Smooth muscle cell (in vitro differentiated cells): ENCODE data around the gene GADD45A. TPM values are rescaled to one million over a fixed set of nuclear protein-coding genes. Genes with fewer than 3 reads are reported as not detected.

Experiments
- DNase-seq: peaks from one replicate; lab custom pipeline; 2025; ENCODE audit not compliant: unreplicated experiment; lab: John Stamatoyannopoulos, UW
- H2AFZ ChIP-seq: fragments of 200-600 bp; sonication (generic); 2 replicates; pipeline ENCODE4 v1.6.0; 2016; ENCODE audit warnings: antibody characterized with exemption, low read depth, mild to moderate bottlenecking
- H3F3A ChIP-seq: fragments of 200-600 bp; sonication (generic); 2 replicates; pipeline ENCODE4 v1.6.0; 2017; ENCODE audit warnings: antibody characterized with exemption, low read depth
- H3K27ac ChIP-seq: fragments of 200-600 bp; sonication (generic); 2 replicates; pipeline ENCODE4 v1.5.1; 2016; ENCODE audit warnings: low read depth, mild to moderate bottlenecking
- H3K27me3 ChIP-seq: fragments of 200-600 bp; sonication (generic); 2 replicates; pipeline ENCODE4 v1.6.1; 2016; ENCODE audit warnings: low read depth, mild to moderate bottlenecking
- H3K36me3 ChIP-seq: fragments of 200-600 bp; sonication (generic); 2 replicates; pipeline ENCODE4 v1.5.1; 2016; ENCODE audit warnings: low read depth
- H3K4me1 ChIP-seq: fragments of 200-600 bp; sonication (generic); 2 replicates; pipeline ENCODE4 v1.5.1; 2016; ENCODE audit warnings: low read depth
- H3K4me2 ChIP-seq: fragments of 200-600 bp; sonication (generic); 2 replicates; pipeline ENCODE4 v1.6.0; 2016; ENCODE audit warnings: mild to moderate bottlenecking
- H3K4me3 ChIP-seq: fragments of 200-600 bp; sonication (generic); 2 replicates; pipeline ENCODE4 v1.5.1; 2016; ENCODE audit warnings: mild to moderate bottlenecking
- H3K79me2 ChIP-seq: fragments of 200-600 bp; sonication (generic); 2 replicates; pipeline ENCODE4 v1.6.0; 2016; ENCODE audit warnings: low read depth, mild to moderate bottlenecking
- H3K9ac ChIP-seq: fragments of 200-600 bp; sonication (generic); 2 replicates; pipeline ENCODE4 v1.6.0; 2016; ENCODE audit warnings: low read depth
- H3K9me3 ChIP-seq: fragments of 200-600 bp; sonication (generic); replicated peaks from 2 replicates; pipeline ENCODE4 v1.5.1; 2016; ENCODE audit warnings: low read depth
- H4K20me1 ChIP-seq: fragments of 200-600 bp; sonication (generic); 2 replicates; pipeline ENCODE4 v1.6.0; 2016; ENCODE audit warnings: low read depth
- WGBS: methylation state at CpG from one replicate; pipeline ENCODE4 v1.1.7; 2016; ENCODE audit warnings: low lambda C conversion rate; 5-methylcytosine and 5-hydroxymethylcytosine counted together
- polyA plus RNA-seq: library from polyadenylated mRNA; unstranded; fragments of >200 nt; fragmentation: Nextera tagmentation; extraction: Ambion mirVana; gene quantifications from 2 replicates; pipeline ENCODE4 v1.2.1, GENCODE V29; 2016
- total RNA-seq: library from RNA; depleted of rRNA; stranded (reverse); fragments of >200 nt; gene quantifications from 2 replicates; pipeline ENCODE4 v1.2.3, GENCODE V29; 2014
- TF ChIP-seq, protein P1 (sequence below): fragments of 200-600 bp; sonication (generic); IDR thresholded peaks from 2 replicates; pipeline ENCODE4 v1.5.1; 2017; ENCODE audit warnings: borderline replicate concordance, mild to moderate bottlenecking, antibody characterized with exemption; ENCODE audit not compliant: insufficient read depth, poor library complexity, severe bottlenecking

GADD45A gene
- total and polyA plus RNA-seq, 2 experiments from 2014 or later = 130 to 205 TPM

DNA sequence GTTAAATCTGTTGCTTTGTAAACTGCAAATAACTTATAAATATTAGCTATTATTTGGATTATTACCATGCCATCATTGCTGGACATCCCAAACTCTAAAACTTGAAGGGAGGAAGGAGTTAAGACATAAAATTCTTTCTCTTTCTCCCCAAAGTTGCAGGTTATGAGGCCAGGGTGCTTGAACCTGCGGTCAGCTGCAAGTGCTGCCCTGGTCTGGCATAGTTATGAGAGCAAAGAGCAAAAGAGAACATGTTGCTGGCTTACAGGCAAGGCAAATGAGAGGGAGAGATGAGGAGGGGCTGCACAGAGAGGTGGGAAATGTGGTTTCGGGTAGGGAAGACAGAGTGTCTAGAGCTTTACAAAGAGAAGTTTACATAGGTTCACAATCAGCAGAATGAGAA, 30.8 kb downstream of the GADD45A start:
- H3K4me2 ChIP-seq = no peak overlapping the region
- H3K27me3 ChIP-seq = no peaks in the 10 kb centered on the region
- H2AFZ ChIP-seq = no peak overlapping the region
- peaks cover 31% of the 10 kb centered on the region for H4K20me1 ChIP-seq
- TF ChIP-seq, protein P1, sequence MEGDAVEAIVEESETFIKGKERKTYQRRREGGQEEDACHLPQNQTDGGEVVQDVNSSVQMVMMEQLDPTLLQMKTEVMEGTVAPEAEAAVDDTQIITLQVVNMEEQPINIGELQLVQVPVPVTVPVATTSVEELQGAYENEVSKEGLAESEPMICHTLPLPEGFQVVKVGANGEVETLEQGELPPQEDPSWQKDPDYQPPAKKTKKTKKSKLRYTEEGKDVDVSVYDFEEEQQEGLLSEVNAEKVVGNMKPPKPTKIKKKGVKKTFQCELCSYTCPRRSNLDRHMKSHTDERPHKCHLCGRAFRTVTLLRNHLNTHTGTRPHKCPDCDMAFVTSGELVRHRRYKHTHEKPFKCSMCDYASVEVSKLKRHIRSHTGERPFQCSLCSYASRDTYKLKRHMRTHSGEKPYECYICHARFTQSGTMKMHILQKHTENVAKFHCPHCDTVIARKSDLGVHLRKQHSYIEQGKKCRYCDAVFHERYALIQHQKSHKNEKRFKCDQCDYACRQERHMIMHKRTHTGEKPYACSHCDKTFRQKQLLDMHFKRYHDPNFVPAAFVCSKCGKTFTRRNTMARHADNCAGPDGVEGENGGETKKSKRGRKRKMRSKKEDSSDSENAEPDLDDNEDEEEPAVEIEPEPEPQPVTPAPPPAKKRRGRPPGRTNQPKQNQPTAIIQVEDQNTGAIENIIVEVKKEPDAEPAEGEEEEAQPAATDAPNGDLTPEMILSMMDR = no peak
- WGBS = 99% methylated on average over 2 of the region's 2 CpGs
- no peak overlapping the region for H3K4me3 ChIP-seq
- H3F3A ChIP-seq = no peaks in the 10 kb centered on the region
- no peaks in the 10 kb centered on the region for H3K79me2 ChIP-seq
- DNase-seq = no peak
- peaks cover 5% of the 10 kb centered on the region for H3K4me1 ChIP-seq
- H3K27ac ChIP-seq = no peak overlapping the region
- no peak overlapping the region for H3K9ac ChIP-seq
- H3K9me3 ChIP-seq = no peaks in the 10 kb centered on the region
- H3K36me3 ChIP-seq = no peaks in the 10 kb centered on the region

DNA sequence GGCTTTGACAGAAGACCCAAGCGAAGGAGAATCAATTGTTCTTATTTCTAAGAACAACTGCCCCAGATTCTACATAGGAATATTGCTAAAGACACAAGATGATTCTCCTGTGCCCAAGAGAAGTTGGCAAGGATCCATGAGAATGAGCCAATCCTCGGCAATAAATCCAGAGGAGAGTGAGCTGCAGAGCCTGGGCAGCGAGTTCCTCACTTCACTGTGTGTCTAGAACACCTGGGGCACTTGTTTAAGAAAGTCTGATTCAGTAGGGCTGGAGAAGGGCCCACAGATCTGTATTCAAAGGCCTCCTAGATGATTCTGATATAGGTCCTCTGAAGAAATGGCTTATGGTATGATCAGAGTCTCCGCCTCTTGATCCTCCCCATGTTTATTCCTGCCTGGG, 31.8 kb downstream of the GADD45A start:
- Histone ChIP-seq H3K36me3 (no peaks in the 10 kb centered on the region), H3K79me2 (no peaks in the 10 kb centered on the region), H2AFZ (no peak overlapping the region), H3K4me2 (no peak overlapping the region), H3K9ac (no peak overlapping the region), H3K4me1 (peaks cover 5% of the 10 kb centered on the region), H3K27me3 (no peaks in the 10 kb centered on the region), H3K4me3 (no peak overlapping the region), H3F3A (no peaks in the 10 kb centered on the region), H4K20me1 (peaks cover 27% of the 10 kb centered on the region), H3K9me3 (no peaks in the 10 kb centered on the region), H3K27ac (no peak overlapping the region)
- no peak for DNase-seq
- TF ChIP-seq, protein P1 = no peak
- 100% methylated on average over 4 of the region's 4 CpGs for WGBS

DNA sequence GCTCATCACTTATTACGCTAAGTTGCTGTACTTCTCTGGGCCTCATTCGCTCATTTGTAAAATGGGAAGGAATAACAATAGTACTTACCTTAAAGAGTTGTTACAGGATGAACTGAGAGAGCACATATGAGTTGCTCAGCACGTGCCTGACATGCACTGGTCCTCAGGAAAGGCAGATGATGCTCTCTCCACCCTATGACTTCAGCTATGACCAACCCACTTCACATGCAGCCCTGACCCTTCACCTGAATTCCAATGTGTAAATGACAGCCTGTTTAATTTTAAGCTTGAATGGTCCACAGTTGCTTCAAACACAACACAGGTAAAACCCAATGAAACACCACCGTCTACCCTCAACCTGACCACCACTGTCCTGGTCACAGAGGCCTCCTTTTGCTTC, 32.9 kb downstream of the GADD45A start:
- H3K27me3 ChIP-seq = no peaks in the 10 kb centered on the region
- H3K36me3 ChIP-seq = no peaks in the 10 kb centered on the region
- H3F3A ChIP-seq = no peaks in the 10 kb centered on the region
- no peak overlapping the region for H2AFZ ChIP-seq
- DNase-seq = no peak
- no peak overlapping the region for H3K27ac ChIP-seq
- H3K79me2 ChIP-seq = no peaks in the 10 kb centered on the region
- WGBS = 89% methylated on average over 4 of the region's 4 CpGs
- H3K9ac ChIP-seq = no peak overlapping the region
- no peak overlapping the region for H3K4me2 ChIP-seq
- TF ChIP-seq, protein P1 = no peak
- H3K4me1 ChIP-seq = peaks cover 11% of the 10 kb centered on the region
- peaks cover 18% of the 10 kb centered on the region for H4K20me1 ChIP-seq
- no peaks in the 10 kb centered on the region for H3K9me3 ChIP-seq
- no peak overlapping the region for H3K4me3 ChIP-seq
